IMR-90 (cell line): ENCODE measurements around the gene AHSG.

Experiments used
- CEBPB ChIP-seq: IDR thresholded peaks from 2 replicates; pipeline ENCODE4 v1.6.1; 2012; ENCODE audit warnings: low read depth, low read length, improper control_type of control experiment
- CHD1 ChIP-seq: IDR thresholded peaks from 2 replicates; pipeline ENCODE4 v1.6.1; 2012; ENCODE audit warnings: low read depth, low read length, improper control_type of control experiment
- MAFK ChIP-seq: IDR thresholded peaks from 2 replicates; pipeline ENCODE4 v1.6.1; 2012; ENCODE audit warnings: low read depth, low read length, improper control_type of control experiment
- NFE2L2 ChIP-seq: fragments of 150-350 bp; IDR thresholded peaks from 2 replicates; pipeline ENCODE4 v1.6.1; 2016; ENCODE audit warnings: low read depth, mild to moderate bottlenecking, low read length
- POLR2A ChIP-seq: IDR thresholded peaks from 2 replicates; pipeline ENCODE4 v1.6.1; 2012; ENCODE audit warnings: mild to moderate bottlenecking, low read depth, low read length
- RAD21 ChIP-seq: IDR thresholded peaks from 2 replicates; pipeline ENCODE4 v1.6.1; 2012; ENCODE audit warnings: low read length, improper control_type of control experiment
- RCOR1 ChIP-seq: IDR thresholded peaks from 2 replicates; pipeline ENCODE4 v1.6.1; 2012; ENCODE audit warnings: mild to moderate bottlenecking, low read length, improper control_type of control experiment; ENCODE audit not compliant: insufficient replicate concordance
- RFX5 ChIP-seq: IDR thresholded peaks from 2 replicates; pipeline ENCODE4 v1.8.0; 2012; ENCODE audit warnings: low read depth, mild to moderate bottlenecking, low read length, moderate library complexity
- SMC3 ChIP-seq: fragments of 150-350 bp; IDR thresholded peaks from 2 replicates; pipeline ENCODE4 v1.6.1; 2016; ENCODE audit warnings: low read depth, mild to moderate bottlenecking, antibody characterized with exemption, low read length, moderate library complexity
- TF ChIP-seq, protein P1 (sequence below): conservative IDR thresholded peaks from 2 replicates; pipeline ENCODE4 v1.5.1; 2012; ENCODE audit warnings: mild to moderate bottlenecking, low read depth, low read length, improper control_type of control experiment
- TF ChIP-seq, protein P2 (sequence below): fragments of 150-350 bp; IDR thresholded peaks from 2 replicates; pipeline ENCODE4 v1.6.1; 2016; ENCODE audit warnings: low read depth, mild to moderate bottlenecking, low read length, moderate library complexity, borderline replicate concordance

DNA sequence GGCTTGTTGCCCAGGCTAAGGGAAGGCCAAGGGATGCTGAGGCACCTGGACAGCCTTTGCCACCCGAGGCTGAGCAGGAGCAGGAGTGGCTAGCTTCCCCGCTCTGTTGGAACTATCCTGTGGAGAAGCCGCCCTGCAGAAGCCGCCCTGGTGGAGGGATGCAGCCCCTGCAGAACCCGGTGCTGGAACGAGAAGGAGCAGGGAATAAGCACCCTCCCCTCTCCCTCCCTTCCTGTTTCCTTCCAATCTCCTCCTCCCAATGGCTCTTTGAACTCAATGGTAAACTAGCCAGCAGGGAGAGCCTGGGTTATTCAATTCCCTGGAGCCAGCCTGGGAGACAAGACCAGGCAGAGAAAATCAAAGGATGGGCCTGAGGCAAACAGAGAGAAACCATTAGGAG is 41.1 kb downstream of the AHSG start:
- TF ChIP-seq POLR2A (no peak), RAD21 (no peak), MAFK (no peak), CHD1 (no peak), RFX5 (no peak), NFE2L2 (no peak), CEBPB (no peak), RCOR1 (no peak), SMC3 (no peak)
- TF ChIP-seq, protein P1, sequence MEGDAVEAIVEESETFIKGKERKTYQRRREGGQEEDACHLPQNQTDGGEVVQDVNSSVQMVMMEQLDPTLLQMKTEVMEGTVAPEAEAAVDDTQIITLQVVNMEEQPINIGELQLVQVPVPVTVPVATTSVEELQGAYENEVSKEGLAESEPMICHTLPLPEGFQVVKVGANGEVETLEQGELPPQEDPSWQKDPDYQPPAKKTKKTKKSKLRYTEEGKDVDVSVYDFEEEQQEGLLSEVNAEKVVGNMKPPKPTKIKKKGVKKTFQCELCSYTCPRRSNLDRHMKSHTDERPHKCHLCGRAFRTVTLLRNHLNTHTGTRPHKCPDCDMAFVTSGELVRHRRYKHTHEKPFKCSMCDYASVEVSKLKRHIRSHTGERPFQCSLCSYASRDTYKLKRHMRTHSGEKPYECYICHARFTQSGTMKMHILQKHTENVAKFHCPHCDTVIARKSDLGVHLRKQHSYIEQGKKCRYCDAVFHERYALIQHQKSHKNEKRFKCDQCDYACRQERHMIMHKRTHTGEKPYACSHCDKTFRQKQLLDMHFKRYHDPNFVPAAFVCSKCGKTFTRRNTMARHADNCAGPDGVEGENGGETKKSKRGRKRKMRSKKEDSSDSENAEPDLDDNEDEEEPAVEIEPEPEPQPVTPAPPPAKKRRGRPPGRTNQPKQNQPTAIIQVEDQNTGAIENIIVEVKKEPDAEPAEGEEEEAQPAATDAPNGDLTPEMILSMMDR, result no peak
- TF ChIP-seq, protein P2, sequence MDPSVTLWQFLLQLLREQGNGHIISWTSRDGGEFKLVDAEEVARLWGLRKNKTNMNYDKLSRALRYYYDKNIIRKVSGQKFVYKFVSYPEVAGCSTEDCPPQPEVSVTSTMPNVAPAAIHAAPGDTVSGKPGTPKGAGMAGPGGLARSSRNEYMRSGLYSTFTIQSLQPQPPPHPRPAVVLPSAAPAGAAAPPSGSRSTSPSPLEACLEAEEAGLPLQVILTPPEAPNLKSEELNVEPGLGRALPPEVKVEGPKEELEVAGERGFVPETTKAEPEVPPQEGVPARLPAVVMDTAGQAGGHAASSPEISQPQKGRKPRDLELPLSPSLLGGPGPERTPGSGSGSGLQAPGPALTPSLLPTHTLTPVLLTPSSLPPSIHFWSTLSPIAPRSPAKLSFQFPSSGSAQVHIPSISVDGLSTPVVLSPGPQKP, result no peak
